Hepatocyte (in vitro differentiated cells): ENCODE measurements around the gene RGS6.

Experiments
- EZH2 ChIP-seq: fragments of 200-600 bp; sonication (generic); IDR thresholded peaks from 2 replicates; pipeline ENCODE4 v1.6.1; 2016; ENCODE audit warnings: antibody characterized with exemption, mild to moderate bottlenecking, borderline replicate concordance
- TF ChIP-seq, protein P1 (sequence below): fragments of 200-600 bp; sonication (generic); IDR thresholded peaks from 2 replicates; pipeline ENCODE4 v1.5.1; 2016; ENCODE audit warnings: antibody characterized with exemption, mild to moderate bottlenecking; ENCODE audit not compliant: poor library complexity

DNA sequence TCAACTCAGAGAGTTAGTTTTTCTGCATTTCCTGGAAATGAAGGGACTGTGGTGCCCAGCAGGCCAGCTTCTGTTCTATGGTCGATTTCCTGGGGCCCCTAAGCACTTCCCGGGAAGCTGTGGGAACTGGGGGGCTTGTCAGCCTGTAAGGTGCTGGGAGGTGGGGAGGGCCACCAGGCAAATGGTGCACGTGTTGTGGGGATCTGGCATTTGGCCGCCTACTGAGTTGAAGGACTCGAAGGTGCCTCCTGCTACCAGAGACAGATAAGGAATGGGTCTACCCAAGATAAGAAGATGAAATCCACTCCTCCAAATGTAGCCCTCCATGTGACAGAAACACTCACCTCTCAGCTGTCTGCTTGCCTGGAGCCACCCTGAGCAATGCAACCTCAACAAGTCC lies 620.0 kb downstream of the RGS6 start:
- TF ChIP-seq, protein P1, sequence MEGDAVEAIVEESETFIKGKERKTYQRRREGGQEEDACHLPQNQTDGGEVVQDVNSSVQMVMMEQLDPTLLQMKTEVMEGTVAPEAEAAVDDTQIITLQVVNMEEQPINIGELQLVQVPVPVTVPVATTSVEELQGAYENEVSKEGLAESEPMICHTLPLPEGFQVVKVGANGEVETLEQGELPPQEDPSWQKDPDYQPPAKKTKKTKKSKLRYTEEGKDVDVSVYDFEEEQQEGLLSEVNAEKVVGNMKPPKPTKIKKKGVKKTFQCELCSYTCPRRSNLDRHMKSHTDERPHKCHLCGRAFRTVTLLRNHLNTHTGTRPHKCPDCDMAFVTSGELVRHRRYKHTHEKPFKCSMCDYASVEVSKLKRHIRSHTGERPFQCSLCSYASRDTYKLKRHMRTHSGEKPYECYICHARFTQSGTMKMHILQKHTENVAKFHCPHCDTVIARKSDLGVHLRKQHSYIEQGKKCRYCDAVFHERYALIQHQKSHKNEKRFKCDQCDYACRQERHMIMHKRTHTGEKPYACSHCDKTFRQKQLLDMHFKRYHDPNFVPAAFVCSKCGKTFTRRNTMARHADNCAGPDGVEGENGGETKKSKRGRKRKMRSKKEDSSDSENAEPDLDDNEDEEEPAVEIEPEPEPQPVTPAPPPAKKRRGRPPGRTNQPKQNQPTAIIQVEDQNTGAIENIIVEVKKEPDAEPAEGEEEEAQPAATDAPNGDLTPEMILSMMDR: no peak
- TF ChIP-seq EZH2: no peak
